ENCODE results near the gene DNMBP.
A peak's percentile ranks its signal among the peaks of the same experiment; 100 is the strongest.

The DNMBP gene

GRCh38 chr10:100009793-100010676 lies at the start of gene DNMBP:
Gene DNMBP (minus strand): TSS chr10:100009947. CDS start chr10:99972124, 37,823 bp downstream.
- peak; percentile 87 for DNase-seq

GRCh38 chr10:100057948-100058347 lies 48.2 kb upstream of the DNMBP start:
- no peak for DNase-seq

GRCh38 chr10:100053686-100054460 lies 44.1 kb upstream of the DNMBP start:
- no peak for DNase-seq

GRCh38 chr10:100046021-100046486 lies 36.3 kb upstream of the DNMBP start:
- peak; percentile 83 for DNase-seq

GRCh38 chr10:100045592-100045991 lies 35.8 kb upstream of the DNMBP start:
- no peak for DNase-seq

GRCh38 chr10:100043796-100044195 lies 34.0 kb upstream of the DNMBP start:
- DNase-seq: peak; percentile 43

- peak; percentile 34 for DNase-seq
These were observed 33.6 kb upstream of the DNMBP start for GRCh38 chr10:100043344-100043743.

- DNase-seq: no peak
These were observed 31.7 kb upstream of the DNMBP start for GRCh38 chr10:100041306-100042002.

GRCh38 chr10:100038561-100039071 lies 28.9 kb upstream of the DNMBP start:
- no peak for DNase-seq

GRCh38 chr10:100037758-100038315 lies 28.1 kb upstream of the DNMBP start:
- no peak for DNase-seq

- DNase-seq: no peak
These were observed 27.1 kb upstream of the DNMBP start for GRCh38 chr10:100036850-100037249.

GRCh38 chr10:100033766-100034418 lies 24.1 kb upstream of the DNMBP start:
- DNase-seq: no peak

GRCh38 chr10:100027416-100027815 lies 17.7 kb upstream of the DNMBP start:
- DNase-seq: no peak

- no peak for DNase-seq
These were observed 15.8 kb upstream of the DNMBP start for GRCh38 chr10:100025576-100025975.

GRCh38 chr10:100024748-100025147 lies 15.0 kb upstream of the DNMBP start:
- DNase-seq: no peak

GRCh38 chr10:100022403-100022802 lies 12.7 kb upstream of the DNMBP start:
- DNase-seq: no peak

GRCh38 chr10:100021322-100021721 lies 11.6 kb upstream of the DNMBP start:
- DNase-seq: no peak

GRCh38 chr10:100020886-100021253 lies 11.1 kb upstream of the DNMBP start:
- no peak for DNase-seq

GRCh38 chr10:100020142-100020885 lies 10.6 kb upstream of the DNMBP start:
- no peak for DNase-seq

GRCh38 chr10:100019787-100020141 lies 10.0 kb upstream of the DNMBP start:
- no peak for DNase-seq

- DNase-seq: no peak
These were observed 4.5 kb upstream of the DNMBP start for GRCh38 chr10:100014071-100014762.
